Prostate gland (tissue), 2 donors: ENCODE data around the gene ARHGDIA. TPM values are rescaled to one million over a fixed set of nuclear protein-coding genes. Genes with fewer than 3 reads are reported as not detected.

ENCODE experiments used
- DNase-seq: peaks from one replicate; pipeline ENCODE4 v3.0.0-alpha.2; 2019; ENCODE audit warnings: low spot score
- H3K27ac ChIP-seq, 2 donors: fragments of 200-600 bp; sonication (generic); 2 replicates each; pipeline ENCODE4 v1.5.1; 2017 to 2019
- H3K27me3 ChIP-seq: fragments of 200-600 bp; sonication (generic); replicated peaks from 2 replicates; pipeline ENCODE4 v1.5.1; 2019; ENCODE audit not compliant: insufficient read depth
- H3K36me3 ChIP-seq, 2 donors: fragments of 200-600 bp; sonication (generic); 1 replicate in 1 of 2; 2 replicates in 1 of 2; pipeline versions ENCODE4 v1.5.1 to v1.8.1; 2017 to 2019
- H3K4me1 ChIP-seq: fragments of 200-600 bp; sonication (generic); replicated peaks from 2 replicates; pipeline ENCODE4 v1.5.1; 2019
- H3K4me3 ChIP-seq, 2 donors: fragments of 200-600 bp; sonication (generic); 2 replicates each; pipeline ENCODE4 v1.5.1; 2017 to 2019
- H3K9me3 ChIP-seq: fragments of 200-600 bp; sonication (generic); 2 replicates; pipeline ENCODE4 v1.5.1; 2017
- CTCF ChIP-seq, 4 experiments: fragments of 200-600 bp in 2 of 4; fragments of 450-650 bp in 2 of 4; sonication (generic) in 2 of 4; IDR thresholded peaks; 1 replicate in 3 of 4; 2 replicates in 1 of 4; pipeline ENCODE4 v1.5.1; 2016 to 2019; ENCODE audit warnings: antibody characterized with exemption in 4 of 4, mild to moderate bottlenecking in 2 of 4, moderate library complexity in 2 of 4
- POLR2A ChIP-seq: fragments of 450-650 bp; IDR thresholded peaks from one replicate; pipeline ENCODE4 v1.6.1; 2016; ENCODE audit warnings: antibody characterized with exemption, mild to moderate bottlenecking
- POLR2AphosphoS5 ChIP-seq: sonication (generic); formaldehyde crosslinking; IDR thresholded peaks from one replicate; pipeline ENCODE4 v1.6.1; 2017; ENCODE audit warnings: antibody characterized with exemption
- WGBS: methylation state at CpG from one replicate; pipeline ENCODE4 v1.1.5; 2018; 5-methylcytosine and 5-hydroxymethylcytosine counted together
- intact Hi-C: fragments of 100-400 bp; cut with DNase I; formaldehyde crosslinking; loops from one replicate; pipeline ENCODE4 v1.14.2; 2022
- total RNA-seq, 2 donors: library from RNA; depleted of rRNA; stranded (reverse); fragments of >200 nt; gene quantifications; one replicate each; pipeline ENCODE4 v1.1.0, GENCODE V29; 2016

ARHGDIA gene
- total RNA-seq, 2 donors from 2014 or later = 193 to 274 TPM

GRCh38 chr17:81866440-81867169, 4.5 kb downstream of the ARHGDIA start:
- intact Hi-C loops = no loop called here
- DNase-seq = no peak
- H3K9me3 ChIP-seq = no peaks in the 10 kb centered on the region
- H3K4me1 ChIP-seq = peaks cover 20% of the 10 kb centered on the region
- H3K36me3 ChIP-seq = peaks cover 0 to 10% of the 10 kb centered on the region in 2 donors
- H3K27me3 ChIP-seq = no peaks in the 10 kb centered on the region
- 85% methylated on average over 18 of the region's 18 CpGs for WGBS
- H3K27ac ChIP-seq = peak overlapping the region in 1 of 2 donors; percentile 96
- no peak overlapping the region for H3K4me3 ChIP-seq
- TF ChIP-seq POLR2A (no peak), POLR2AphosphoS5 (no peak), CTCF (IDR thresholded peaks at IDR 0.05) (no peak)

DNA sequence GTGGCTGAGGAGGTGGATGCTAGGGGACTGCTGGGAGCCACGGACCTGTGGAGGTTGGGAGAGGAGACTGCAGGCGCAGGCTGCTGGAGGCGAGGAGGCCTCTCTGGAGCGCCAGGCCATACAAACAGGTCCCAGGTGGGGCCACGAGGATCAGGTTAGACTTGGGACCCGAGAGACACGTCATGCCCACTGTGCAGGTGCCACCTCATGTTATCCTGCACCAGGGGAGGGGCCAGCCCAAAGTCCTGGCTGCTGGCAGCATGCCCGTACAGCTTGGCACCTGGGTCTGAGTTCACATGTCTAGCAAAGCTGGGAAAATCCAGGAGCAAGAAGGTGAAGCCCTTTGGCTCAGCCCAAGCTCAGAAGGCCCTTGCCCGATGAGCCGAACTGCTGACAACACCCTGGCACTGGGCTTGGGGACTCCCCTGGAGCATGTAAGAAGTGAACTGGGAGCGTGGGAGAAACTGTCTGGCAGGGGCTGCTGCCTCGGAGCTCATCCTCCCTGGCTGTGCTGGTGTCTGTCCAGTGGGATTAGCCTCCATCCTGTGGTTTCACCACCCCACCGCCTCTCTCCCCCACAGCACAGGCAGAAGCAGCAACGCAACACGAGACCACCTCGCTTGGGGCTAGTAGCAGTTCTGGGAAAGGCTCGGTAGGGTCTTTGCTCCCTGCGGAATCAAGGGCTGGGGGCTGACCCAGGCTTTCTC, 5.3 kb downstream of the ARHGDIA start:
- H3K27ac ChIP-seq = no peak overlapping the region
- intact Hi-C loops = no loop called here
- no peaks in the 10 kb centered on the region for H3K9me3 ChIP-seq
- 70% methylated on average over 15 of the region's 18 CpGs for whole genome bisulfite sequencing
- DNase-seq = no peak
- no peak overlapping the region for H3K4me3 ChIP-seq
- TF ChIP-seq POLR2A (no peak), POLR2AphosphoS5 (no peak), CTCF (IDR thresholded peaks at IDR 0.05) (no peak)
- H3K4me1 ChIP-seq = peaks cover 20% of the 10 kb centered on the region
- no peaks in the 10 kb centered on the region for H3K27me3 ChIP-seq
- peaks cover 0 to 10% of the 10 kb centered on the region in 2 donors for H3K36me3 ChIP-seq

- intact Hi-C loops = no loop called here
- no peaks in the 10 kb centered on the region for H3K27me3 ChIP-seq
- no peak for TF ChIP-seq POLR2A
- no peak for TF ChIP-seq CTCF (IDR thresholded peaks at IDR 0.05)
- TF ChIP-seq POLR2AphosphoS5 = no peak
- H3K4me1 ChIP-seq = peaks cover 20% of the 10 kb centered on the region
- DNase-seq = no peak
- H3K27ac ChIP-seq = no peak overlapping the region
- H3K36me3 ChIP-seq = peaks cover 0 to 10% of the 10 kb centered on the region in 2 donors
- no peaks in the 10 kb centered on the region for H3K9me3 ChIP-seq
- 91% methylated on average over 8 of the region's 8 CpGs for WGBS
- H3K4me3 ChIP-seq = no peak overlapping the region
Observed at GRCh38 chr17:81865358-81865732, 5.8 kb downstream of the ARHGDIA start.

GRCh38 chr17:81863833-81864768, 7.0 kb downstream of the ARHGDIA start:
- Histone ChIP-seq H3K27me3 (no peaks in the 10 kb centered on the region), H3K27ac (no peak overlapping the region), H3K36me3 (peaks cover 0 to 9% of the 10 kb centered on the region in 2 donors), H3K4me1 (peaks cover 14% of the 10 kb centered on the region), H3K9me3 (no peaks in the 10 kb centered on the region), H3K4me3 (no peak overlapping the region)
- TF ChIP-seq POLR2A (no peak), POLR2AphosphoS5 (no peak), CTCF (IDR thresholded peaks at IDR 0.05) (no peak)
- WGBS = 74% methylated on average over 9 of the region's 9 CpGs
- no peak for DNase-seq
- intact Hi-C loops = no loop called here
